ENCODE measurements around the gene ZNF296. TPM values are rescaled to one million over a fixed set of nuclear protein-coding genes. Genes with fewer than 3 reads are reported as not detected.

ZNF296 gene
- total RNA-seq: 0.43 and 0.79 TPM in 2 replicates

GRCh38 chr19:45076029-45076850, at the start of gene ZNF296:
Gene ZNF296 (minus strand): TSS chr19:45076478. CDS start chr19:45076373, 105 bp downstream.

DNA sequence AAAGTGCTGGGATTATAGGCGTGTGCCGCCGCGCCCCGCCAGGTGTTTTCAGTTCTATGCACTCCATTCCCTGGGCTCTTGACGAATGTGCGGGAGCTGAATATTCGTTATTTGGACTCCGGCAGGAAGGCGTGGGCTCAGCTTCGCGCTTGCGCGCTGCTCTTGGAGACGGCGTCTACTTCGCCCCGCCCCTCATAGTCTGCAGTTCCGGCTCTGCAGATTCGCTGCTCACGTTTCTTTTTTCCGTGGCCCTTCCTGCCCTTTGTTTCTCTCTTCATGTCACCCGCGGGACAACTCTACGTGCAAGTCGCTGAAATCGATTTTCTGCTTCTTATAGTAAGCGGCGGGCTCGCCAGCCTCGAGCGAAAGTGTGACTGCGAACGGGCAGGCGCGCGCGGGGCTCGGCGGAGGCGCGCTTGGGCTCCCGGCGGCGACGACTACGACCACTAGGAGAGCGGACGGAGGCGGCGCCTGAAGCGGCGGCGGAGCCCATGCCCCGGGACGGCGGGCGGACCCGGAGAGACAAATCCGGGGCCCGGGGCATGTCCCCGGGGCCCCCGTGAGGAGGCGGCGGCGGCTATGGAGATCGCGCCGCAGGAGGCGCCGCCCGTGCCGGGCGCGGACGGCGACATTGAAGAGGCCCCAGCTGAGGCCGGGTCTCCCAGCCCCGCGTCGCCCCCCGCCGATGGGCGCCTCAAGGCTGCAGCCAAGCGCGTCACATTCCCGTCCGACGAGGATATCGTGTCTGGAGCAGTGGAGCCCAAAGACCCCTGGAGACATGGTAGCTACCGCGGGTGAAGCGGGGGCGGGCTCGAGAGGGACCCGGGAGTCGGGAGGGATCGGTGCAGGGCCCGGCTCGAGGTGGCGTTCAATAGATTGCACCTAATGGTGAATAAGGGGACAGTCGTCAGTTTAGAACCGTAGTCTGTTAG, 16.7 kb upstream of the ZNF296 start, which contains the start of gene PPP1R37:
Gene PPP1R37 (plus strand): TSS at position 433 of the 932 bp plus-strand sequence. CDS start 147 bp downstream, at position 580.

GRCh38 chr19:45079063-45079910, 3.0 kb upstream of the ZNF296 start, which contains the start of gene GEMIN7:
Gene GEMIN7 (plus strand): TSS chr19:45079260. CDS start chr19:45090115, 10,855 bp downstream.

DNA sequence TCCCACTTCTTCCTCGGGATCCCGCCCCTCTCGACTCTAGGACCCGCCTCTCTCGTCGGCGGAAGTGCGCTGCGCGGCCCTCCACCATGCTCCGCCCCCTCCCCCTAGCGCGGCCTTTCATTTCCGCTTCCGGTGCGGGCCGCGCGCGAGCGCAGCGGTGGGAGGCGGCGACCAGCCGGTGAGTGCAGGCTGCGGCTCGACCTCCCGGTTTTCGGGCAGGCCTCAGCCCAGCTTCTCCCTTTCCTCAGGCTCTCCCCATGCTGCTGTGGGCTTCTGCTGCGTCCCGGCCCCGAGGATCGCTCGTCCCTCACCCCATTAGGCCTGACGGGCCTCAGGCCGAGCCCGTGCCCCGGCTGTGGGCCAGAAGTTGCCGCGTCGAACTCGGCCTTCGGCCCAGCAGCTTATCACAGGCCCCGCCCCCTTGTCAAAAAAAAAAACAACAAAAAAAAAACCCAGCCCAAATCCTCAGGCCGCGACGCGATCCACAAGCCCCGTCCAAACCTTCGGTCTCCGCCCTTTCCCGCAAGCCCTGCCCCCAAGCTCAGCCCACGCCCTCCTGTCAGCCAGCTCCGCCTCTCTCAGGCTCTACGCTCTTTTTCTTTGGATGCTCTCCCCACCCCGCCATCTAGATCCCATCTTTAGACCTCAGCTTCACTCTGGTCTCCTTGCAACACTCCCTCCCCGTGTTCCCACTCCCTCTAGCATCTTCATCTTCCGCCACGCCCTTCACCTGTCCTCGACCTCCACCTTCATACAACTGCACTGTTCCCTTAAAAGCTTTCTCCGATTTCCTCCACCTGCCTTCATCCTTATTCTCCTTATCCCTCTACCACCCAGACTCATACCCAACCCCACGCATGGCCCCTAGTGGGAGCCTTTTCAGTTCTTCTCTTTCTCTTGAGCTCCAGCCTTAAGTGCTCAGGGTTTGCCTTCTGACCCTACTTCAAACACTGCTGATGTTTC, 37.1 kb downstream of the ZNF296 start, which contains the start of gene CLASRP:
Gene CLASRP (plus strand): TSS at position 115 of the 963 bp plus-strand sequence. CDS start 1,168 bp downstream, outside the sequence.

Small RNAs within 50 kb of the gene (small RNA-seq; reads per million reads assigned to genes)
- gene RNU6-611P: not detected

Other genes with a start within 250 kb of the ZNF296 start
- gene NECTIN2, start 230.2 kb downstream of the ZNF296 start, total RNA-seq: 97.9 and 98.9 TPM in 2 replicates
- gene TOMM40, start 185.2 kb downstream of the ZNF296 start, total RNA-seq: 20.0 and 50.5 TPM in 2 replicates
- gene APOE, start 170.7 kb downstream of the ZNF296 start, total RNA-seq: 3.9 and 22.0 TPM in 2 replicates
- gene APOC1, start 161.9 kb downstream of the ZNF296 start, total RNA-seq: 0.79 TPM in 1 of 2 replicates, not detected in the other
- gene APOC4, start 134.2 kb downstream of the ZNF296 start, total RNA-seq: not detected in 2 replicates
- not detected in 2 replicates for gene APOC2, start 130.4 kb downstream of the ZNF296 start, total RNA-seq
- gene CLPTM1, start 121.1 kb downstream of the ZNF296 start, total RNA-seq: 52.4 and 63.6 TPM in 2 replicates
- 2.4 and 3.8 TPM in 2 replicates for gene RELB, start 75.0 kb downstream of the ZNF296 start, total RNA-seq
- 23.3 and 23.6 TPM in 2 replicates for gene CLASRP, start 37.4 kb downstream of the ZNF296 start, total RNA-seq
- 20.4 and 36.9 TPM in 2 replicates for gene GEMIN7, start 2.8 kb upstream of the ZNF296 start, total RNA-seq
- gene PPP1R37, start 16.7 kb upstream of the ZNF296 start, total RNA-seq: 34.2 and 42.2 TPM in 2 replicates
- 2.9 and 5.9 TPM in 2 replicates for gene NKPD1, start 84.5 kb upstream of the ZNF296 start, total RNA-seq
- gene TRAPPC6A, start 101.8 kb upstream of the ZNF296 start, total RNA-seq: 9.9 and 27.5 TPM in 2 replicates
- 5.9 and 6.8 TPM in 2 replicates for gene BLOC1S3, start 102.3 kb upstream of the ZNF296 start, total RNA-seq
- gene EXOC3L2, start 168.9 kb upstream of the ZNF296 start, total RNA-seq: 0.11 TPM in 1 of 2 replicates, not detected in the other
- 8.9 and 18.1 TPM in 2 replicates for gene MARK4, start 174.8 kb upstream of the ZNF296 start, total RNA-seq
- not detected in 2 replicates for gene CKM, start 246.4 kb upstream of the ZNF296 start, total RNA-seq

Data from placental epithelial cell (primary cell).